Measurements from ENCODE around the gene B3GNT9. TPM values are rescaled to one million over a fixed set of nuclear protein-coding genes. Genes with fewer than 3 reads are reported as not detected.
A peak's percentile ranks its signal among the peaks of the same experiment; 100 is the strongest.

B3GNT9 gene
- total RNA-seq, 2 donors from 2014 or later = 7.2 to 11.0 TPM

DNA sequence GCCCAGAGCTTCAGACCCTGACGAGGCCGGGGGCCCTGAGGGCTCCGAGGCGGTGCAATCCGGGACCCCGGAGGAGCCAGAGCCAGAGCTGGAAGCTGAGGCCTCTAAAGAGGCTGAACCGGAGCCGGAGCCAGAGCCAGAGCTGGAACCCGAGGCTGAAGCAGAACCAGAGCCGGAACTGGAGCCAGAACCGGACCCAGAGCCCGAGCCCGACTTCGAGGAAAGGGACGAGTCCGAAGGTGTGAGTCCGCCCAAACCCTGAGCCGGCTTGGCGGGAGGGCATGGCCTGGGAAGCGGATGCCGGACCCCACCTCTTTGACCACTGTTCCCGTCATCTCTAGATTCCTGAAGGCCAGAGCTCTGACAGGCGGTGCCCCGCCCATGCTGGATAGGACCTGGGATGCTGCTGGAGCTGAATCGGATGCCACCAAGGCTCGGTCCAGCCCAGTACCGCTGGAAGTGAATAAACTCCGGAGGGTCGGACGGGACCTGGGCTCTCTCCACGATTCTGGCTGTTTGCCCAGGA lies 24.0 kb upstream of the B3GNT9 start:
- Mint-ChIP-seq H3K9me3 (no peaks in the 10 kb centered on the region), H3K4me1 (peaks cover 23% of the 10 kb centered on the region), H3K27me3 (ENCODE audit: insufficient read depth) (peaks cover 71% of the 10 kb centered on the region), H3K4me3 (no peak overlapping the region), H3K27ac (no peak overlapping the region), H3K36me3 (ENCODE audit: low read depth) (peaks cover 9% of the 10 kb centered on the region)
- WGBS, 2 experiments (ENCODE audit: insufficient coverage in 1 of 2, insufficient read length in 1 of 2) = 77 to 82% methylated on average over 31 of the region's 31 CpGs
- no peak for DNase-seq
- TF ChIP-seq, protein P1, sequence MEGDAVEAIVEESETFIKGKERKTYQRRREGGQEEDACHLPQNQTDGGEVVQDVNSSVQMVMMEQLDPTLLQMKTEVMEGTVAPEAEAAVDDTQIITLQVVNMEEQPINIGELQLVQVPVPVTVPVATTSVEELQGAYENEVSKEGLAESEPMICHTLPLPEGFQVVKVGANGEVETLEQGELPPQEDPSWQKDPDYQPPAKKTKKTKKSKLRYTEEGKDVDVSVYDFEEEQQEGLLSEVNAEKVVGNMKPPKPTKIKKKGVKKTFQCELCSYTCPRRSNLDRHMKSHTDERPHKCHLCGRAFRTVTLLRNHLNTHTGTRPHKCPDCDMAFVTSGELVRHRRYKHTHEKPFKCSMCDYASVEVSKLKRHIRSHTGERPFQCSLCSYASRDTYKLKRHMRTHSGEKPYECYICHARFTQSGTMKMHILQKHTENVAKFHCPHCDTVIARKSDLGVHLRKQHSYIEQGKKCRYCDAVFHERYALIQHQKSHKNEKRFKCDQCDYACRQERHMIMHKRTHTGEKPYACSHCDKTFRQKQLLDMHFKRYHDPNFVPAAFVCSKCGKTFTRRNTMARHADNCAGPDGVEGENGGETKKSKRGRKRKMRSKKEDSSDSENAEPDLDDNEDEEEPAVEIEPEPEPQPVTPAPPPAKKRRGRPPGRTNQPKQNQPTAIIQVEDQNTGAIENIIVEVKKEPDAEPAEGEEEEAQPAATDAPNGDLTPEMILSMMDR (conservative IDR thresholded peaks at IDR 0.05) = no peak
- no peak overlapping the region for H3K9ac ChIP-seq (ENCODE audit: extremely low read depth, low read length, poor library complexity, severe bottlenecking)
- no peaks in the 10 kb centered on the region for H3K4me1 ChIP-seq (ENCODE audit: control insufficient read depth, insufficient read depth, low read length)
- H3K36me3 ChIP-seq (ENCODE audit: control insufficient read depth, insufficient read depth, low read length) = no peaks in the 10 kb centered on the region
- peaks cover 68% of the 10 kb centered on the region for H3K27me3 ChIP-seq (ENCODE audit: control insufficient read depth, insufficient read depth, low read length, poor library complexity, severe bottlenecking)
- peak overlapping the region; percentile 76 for H3K4me3 ChIP-seq (ENCODE audit: low read length)
- no peaks in the 10 kb centered on the region for H3K9me3 ChIP-seq (ENCODE audit: control insufficient read depth, low read length)
- H3K27ac ChIP-seq (ENCODE audit: low read depth, low read length) = no peak overlapping the region

- Mint-ChIP-seq H3K36me3 (ENCODE audit: low read depth) (peaks cover 9% of the 10 kb centered on the region), H3K9me3 (no peaks in the 10 kb centered on the region), H3K27me3 (ENCODE audit: insufficient read depth) (peaks cover 76% of the 10 kb centered on the region), H3K27ac (peak overlapping the region; percentile 7), H3K4me3 (peak overlapping the region; percentile 55), H3K4me1 (peaks cover 24% of the 10 kb centered on the region)
- H3K9me3 ChIP-seq (ENCODE audit: control insufficient read depth, low read length) = no peaks in the 10 kb centered on the region
- H3K36me3 ChIP-seq (ENCODE audit: control insufficient read depth, insufficient read depth, low read length) = no peaks in the 10 kb centered on the region
- H3K9ac ChIP-seq (ENCODE audit: extremely low read depth, low read length, poor library complexity, severe bottlenecking) = no peak overlapping the region
- TF ChIP-seq, protein P1 (conservative IDR thresholded peaks at IDR 0.05) = peak; percentile 34
- peak overlapping the region; percentile 76 for H3K4me3 ChIP-seq (ENCODE audit: low read length)
- no peak overlapping the region for H3K27ac ChIP-seq (ENCODE audit: low read depth, low read length)
- peak; percentile 91 for DNase-seq
- 5 to 7% methylated on average over 32 to 71 of the region's 71 CpGs for WGBS, 2 experiments (ENCODE audit: insufficient coverage in 1 of 2, insufficient read length in 1 of 2)
- H3K27me3 ChIP-seq (ENCODE audit: control insufficient read depth, insufficient read depth, low read length, poor library complexity, severe bottlenecking) = peaks cover 72% of the 10 kb centered on the region
- no peaks in the 10 kb centered on the region for H3K4me1 ChIP-seq (ENCODE audit: control insufficient read depth, insufficient read depth, low read length)
Measured at GRCh38 chr16:67173808-67174705, 23.3 kb upstream of the B3GNT9 start.

DNA sequence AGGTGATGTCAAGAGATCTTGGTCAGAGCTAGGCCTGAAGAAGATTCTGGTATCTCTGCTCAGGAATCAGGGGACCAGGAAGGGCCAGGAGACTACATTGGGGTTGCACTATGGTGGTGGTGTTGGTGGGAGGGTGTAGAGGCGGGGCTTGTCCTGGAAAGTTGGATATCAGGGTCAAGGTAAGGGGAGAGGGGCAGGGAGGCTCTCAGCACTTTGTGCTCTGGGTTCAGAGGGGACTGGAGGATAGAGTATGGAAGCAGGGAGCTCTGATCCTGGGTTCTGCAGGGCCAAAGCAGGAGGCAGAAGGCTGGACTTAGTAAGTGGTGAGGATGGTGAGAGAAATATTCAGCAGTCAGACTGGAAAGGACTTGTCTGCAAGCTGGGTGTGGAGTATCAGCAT lies 22.5 kb upstream of the B3GNT9 start:
- peaks cover 75% of the 10 kb centered on the region for H3K27me3 ChIP-seq (ENCODE audit: control insufficient read depth, insufficient read depth, low read length, poor library complexity, severe bottlenecking)
- Mint-ChIP-seq H3K36me3 (ENCODE audit: low read depth) (peaks cover 9% of the 10 kb centered on the region), H3K9me3 (no peaks in the 10 kb centered on the region), H3K4me3 (peak overlapping the region; percentile 55), H3K27me3 (ENCODE audit: insufficient read depth) (peaks cover 83% of the 10 kb centered on the region), H3K27ac (no peak overlapping the region), H3K4me1 (peaks cover 24% of the 10 kb centered on the region)
- DNase-seq = peak; percentile 61
- TF ChIP-seq, protein P1 (conservative IDR thresholded peaks at IDR 0.05) = no peak
- no peak overlapping the region for H3K9ac ChIP-seq (ENCODE audit: extremely low read depth, low read length, poor library complexity, severe bottlenecking)
- 85 to 86% methylated on average over 1 of the region's 1 CpG for WGBS, 2 experiments (ENCODE audit: insufficient coverage in 1 of 2, insufficient read length in 1 of 2)
- H3K9me3 ChIP-seq (ENCODE audit: control insufficient read depth, low read length) = no peaks in the 10 kb centered on the region
- no peak overlapping the region for H3K27ac ChIP-seq (ENCODE audit: low read depth, low read length)
- H3K36me3 ChIP-seq (ENCODE audit: control insufficient read depth, insufficient read depth, low read length) = no peaks in the 10 kb centered on the region
- peak overlapping the region; percentile 76 for H3K4me3 ChIP-seq (ENCODE audit: low read length)
- no peaks in the 10 kb centered on the region for H3K4me1 ChIP-seq (ENCODE audit: control insufficient read depth, insufficient read depth, low read length)
